ENCODE measurements around the gene C1QTNF4.

The C1QTNF4 gene

DNA sequence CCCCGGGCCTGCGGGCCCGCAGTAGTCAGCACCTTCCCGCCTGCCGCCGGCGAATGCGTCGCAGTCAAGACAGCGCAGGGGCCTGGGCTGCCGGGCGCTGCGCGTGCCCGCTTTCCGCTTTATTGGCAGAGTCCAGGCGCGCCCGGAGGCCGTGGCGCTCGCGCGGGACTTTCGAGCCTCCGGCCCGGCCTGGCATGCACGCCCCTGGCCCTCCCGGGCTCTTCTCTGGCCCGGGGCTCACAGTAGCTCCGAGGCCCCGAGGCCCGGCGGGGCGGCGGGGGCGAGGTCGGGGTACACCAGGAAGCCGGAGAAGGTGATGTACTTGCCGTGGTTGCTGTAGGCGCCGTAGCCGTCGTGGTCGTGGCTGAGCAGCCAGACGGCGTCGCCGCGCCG is 4.6 kb downstream of the C1QTNF4 start:
- no peak overlapping the region for H3K4me3 ChIP-seq (ENCODE audit: control insufficient read depth, low read depth, low read length)
- no peak for TF ChIP-seq CTCF (conservative IDR thresholded peaks at IDR 0.05; ENCODE audit: control insufficient read depth, insufficient read depth, low read depth, low read length)
- no peak for DNase-seq (ENCODE audit: low read depth)

DNA sequence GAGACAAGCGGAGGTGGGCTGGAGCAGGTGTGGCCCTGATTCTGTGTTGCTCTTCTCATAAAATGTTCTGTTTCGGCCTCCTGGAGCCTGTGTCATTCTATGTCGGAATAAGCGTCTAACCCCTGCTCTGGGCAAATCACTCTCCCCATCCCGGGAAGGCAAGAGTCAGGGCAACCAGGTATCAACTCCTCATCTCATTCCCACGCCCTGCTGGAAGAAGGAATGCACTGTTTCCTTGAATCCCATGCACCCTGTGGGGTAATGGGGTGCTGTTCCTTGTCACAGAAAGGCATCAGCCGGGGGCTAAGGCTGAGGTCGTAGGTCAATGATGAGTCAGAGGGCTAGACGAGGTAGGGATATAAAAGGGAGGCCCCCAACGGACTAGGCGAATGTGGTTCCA is 5.1 kb downstream of the C1QTNF4 start:
- TF ChIP-seq CTCF (conservative IDR thresholded peaks at IDR 0.05; ENCODE audit: control insufficient read depth, insufficient read depth, low read depth, low read length): no peak
- DNase-seq (ENCODE audit: low read depth): no peak
- no peak overlapping the region for H3K4me3 ChIP-seq (ENCODE audit: control insufficient read depth, low read depth, low read length)

DNA sequence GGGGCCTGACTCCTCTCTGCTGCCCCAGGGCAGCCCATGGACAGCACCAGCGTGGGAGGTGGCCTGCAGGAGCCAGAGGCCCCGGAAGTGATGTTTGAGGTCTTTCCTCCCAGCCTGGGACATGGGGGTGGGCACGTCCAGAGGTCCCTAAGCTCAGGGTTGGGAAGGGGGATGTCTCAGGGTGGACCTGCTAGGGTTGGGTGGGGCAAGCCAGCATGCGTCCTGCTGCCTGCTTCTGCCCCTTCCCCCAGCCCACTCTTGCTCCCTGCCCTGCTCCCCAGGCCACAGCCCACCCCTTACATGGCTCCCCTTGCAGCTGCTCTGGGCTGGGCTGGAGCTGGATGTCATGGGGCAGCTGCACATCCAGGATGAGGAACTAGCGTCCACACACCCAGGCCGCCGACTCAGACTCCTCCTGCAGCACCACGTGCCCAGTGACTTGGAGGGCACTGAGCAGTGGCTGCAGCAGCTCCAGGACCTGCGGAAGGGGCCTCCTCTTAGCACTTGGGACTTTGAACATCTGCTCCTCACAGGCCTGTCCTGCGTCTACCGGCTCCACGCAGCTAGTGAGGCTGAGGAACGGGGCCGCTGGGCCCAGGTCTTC is 6.4 kb downstream of the C1QTNF4 start:
- no peak for TF ChIP-seq CTCF (conservative IDR thresholded peaks at IDR 0.05; ENCODE audit: control insufficient read depth, insufficient read depth, low read depth, low read length)
- H3K4me3 ChIP-seq (ENCODE audit: control insufficient read depth, low read depth, low read length): no peak overlapping the region

DNA sequence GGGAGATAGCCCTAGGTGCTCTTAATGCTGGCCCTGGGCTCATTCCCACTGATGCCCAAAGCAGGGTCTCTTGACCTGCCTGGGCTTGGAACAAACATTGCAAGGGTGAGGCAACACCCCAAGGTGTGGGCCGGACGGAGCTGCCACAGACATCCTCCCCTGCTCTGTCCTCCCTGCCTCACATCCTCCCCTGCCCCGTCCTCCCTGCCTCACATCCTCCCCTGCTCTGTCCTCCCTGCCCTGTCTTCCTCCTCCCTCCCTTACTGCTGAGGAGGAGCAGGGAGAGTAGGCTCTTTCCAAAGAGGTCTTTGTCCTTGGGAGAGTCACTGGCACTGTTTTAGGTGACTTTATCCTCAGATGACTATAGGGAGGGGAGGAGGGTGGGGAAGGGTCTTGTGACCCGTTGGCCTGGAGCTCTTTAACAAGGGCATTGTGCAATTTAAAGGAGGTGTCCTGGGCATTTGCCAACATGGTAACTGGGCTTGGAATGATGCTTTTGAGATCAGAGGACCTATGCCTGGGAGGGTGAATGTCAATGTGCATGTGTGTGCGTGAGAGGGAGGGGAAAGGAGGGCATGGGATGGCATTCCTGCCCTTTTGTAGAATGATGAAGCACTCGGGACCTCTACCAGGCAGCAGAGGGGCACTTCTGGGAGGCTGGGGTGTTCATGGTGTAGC is 7.0 kb downstream of the C1QTNF4 start:
- no peak for TF ChIP-seq CTCF (conservative IDR thresholded peaks at IDR 0.05; ENCODE audit: control insufficient read depth, insufficient read depth, low read depth, low read length)
- DNase-seq (ENCODE audit: low read depth): no peak
- no peak overlapping the region for H3K4me3 ChIP-seq (ENCODE audit: control insufficient read depth, low read depth, low read length)

More for the DNA sequence above, 6.4 kb downstream of the C1QTNF4 start:
- DNase-seq (ENCODE audit: low read depth): no peak

DNA sequence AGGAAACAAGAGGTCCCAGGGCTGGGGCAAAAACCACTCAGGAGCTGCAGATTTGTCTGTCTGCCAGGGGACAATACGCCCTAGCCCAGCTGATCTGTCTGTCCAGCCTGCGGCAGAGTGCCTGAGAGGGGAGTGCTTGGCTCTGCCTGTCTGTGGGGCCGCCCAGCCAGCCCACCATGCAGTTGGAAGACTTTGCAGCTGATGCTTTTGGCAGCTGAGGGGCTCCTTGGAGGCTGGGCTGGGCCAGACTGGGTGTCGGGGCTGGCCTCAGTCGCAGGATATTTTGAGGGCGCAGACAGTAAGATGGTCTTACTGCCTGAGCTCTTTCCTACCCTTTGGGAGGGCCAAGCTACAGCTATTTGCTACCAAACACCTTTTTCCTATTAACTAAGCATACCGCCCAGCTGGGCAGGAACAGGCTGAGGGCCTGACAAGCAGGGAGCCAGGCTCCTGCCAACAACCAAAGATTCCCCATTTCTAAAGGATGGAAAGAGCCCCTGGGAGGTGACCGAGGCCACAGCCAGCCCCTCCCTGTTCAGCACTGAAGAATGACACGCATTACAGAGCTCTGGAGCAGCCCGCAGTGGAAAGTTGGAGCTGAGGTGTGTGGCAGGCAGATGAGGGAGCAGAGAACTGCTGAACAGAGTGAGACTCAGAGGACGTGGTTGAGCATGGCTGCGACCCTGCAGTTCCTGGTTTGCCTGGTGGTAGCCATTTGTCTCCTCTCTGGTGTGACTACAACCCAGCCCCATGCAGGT is 7.9 kb downstream of the C1QTNF4 start, which contains the start of gene FAM180B:
TSS of gene FAM180B (plus strand) at position 581 of the 758 bp plus-strand sequence. CDS start at position 672, 91 bp downstream.
- no peak for TF ChIP-seq CTCF (conservative IDR thresholded peaks at IDR 0.05; ENCODE audit: control insufficient read depth, insufficient read depth, low read depth, low read length)
- DNase-seq (ENCODE audit: low read depth): no peak
- no peak within 1 kb of the TSS for H3K4me3 ChIP-seq (ENCODE audit: control insufficient read depth, low read depth, low read length)

DNA sequence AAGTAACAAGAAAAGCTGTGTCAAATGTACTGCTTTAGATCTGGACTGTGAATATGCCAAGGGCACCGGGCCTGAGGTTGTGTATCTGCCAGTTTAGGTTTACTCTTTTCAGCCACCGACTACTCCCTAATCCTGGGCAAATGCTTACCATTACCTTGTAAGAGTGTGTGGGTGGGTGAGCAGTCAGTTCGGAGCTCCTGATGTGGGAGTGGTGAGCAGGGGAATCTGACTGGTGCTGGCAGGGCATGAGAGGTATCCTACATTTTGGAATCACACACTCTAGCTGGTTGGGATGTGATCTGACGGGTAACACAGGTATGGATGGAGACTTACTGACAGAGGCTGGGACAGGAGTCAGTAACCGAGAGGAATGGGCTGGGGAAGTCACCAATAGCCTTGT is 10.4 kb downstream of the C1QTNF4 start:
- TF ChIP-seq CTCF (conservative IDR thresholded peaks at IDR 0.05; ENCODE audit: control insufficient read depth, insufficient read depth, low read depth, low read length): no peak
- no peak for DNase-seq (ENCODE audit: low read depth)
- H3K4me3 ChIP-seq (ENCODE audit: control insufficient read depth, low read depth, low read length): no peak overlapping the region

Measured in fibroblast of mammary gland (primary cell).